Mucosa of descending colon (tissue), 3 donors: ENCODE data around the gene FAM217B. TPM values are rescaled to one million over a fixed set of nuclear protein-coding genes. Genes with fewer than 3 reads are reported as not detected.

ENCODE experiments used
- ATAC-seq: fragments of 200-7000 bp; cut with Tn5 transposase; one replicate; pipeline ENCODE4 v1.9.1; 2020; ENCODE audit warnings: mild to moderate bottlenecking, moderate library complexity
- DNase-seq, 3 donors: peaks; one replicate each; pipeline ENCODE4 v3.0.0-alpha.2; 2020
- H3K36me3 ChIP-seq: fragments of 200-600 bp; one replicate; pipeline ENCODE4 v1.8.0; 2021; ENCODE audit warnings: low read depth, mild to moderate bottlenecking
- H3K4me1 ChIP-seq: fragments of 200-600 bp; one replicate; pipeline ENCODE4 v1.8.0; 2021; ENCODE audit warnings: low read depth, mild to moderate bottlenecking
- H3K4me3 ChIP-seq: fragments of 200-600 bp; one replicate; pipeline ENCODE4 v1.8.0; 2021; ENCODE audit warnings: mild to moderate bottlenecking
- H3K9me3 ChIP-seq: fragments of 200-600 bp; one replicate; pipeline ENCODE4 v1.8.0; 2021; ENCODE audit warnings: mild to moderate bottlenecking
- intact Hi-C, 2 donors: fragments of 100-400 bp; cut with DNase I in 1 of 2; cut with micrococcal nuclease in 1 of 2; formaldehyde crosslinking; loops; one replicate each; pipeline versions ENCODE4 v1.11.0 to v1.11.1; 2022; cut with DNase I, micrococcal nuclease
- total RNA-seq, 3 donors: library from RNA; stranded (reverse); fragmentation: NEBNext Ultra II Directional in 2 of 3; extraction: Animal tissue kit (Norgen Biotek cat#: 25700) in 2 of 3; gene quantifications; one replicate each; pipeline versions ENCODE4 v1.2.1 to v1.2.4, GENCODE V29; 2021 to 2023
- TF ChIP-seq, protein P1 (sequence below): fragments of 200-600 bp; IDR thresholded peaks from one replicate; pipeline ENCODE4 v1.8.0; 2022; ENCODE audit warnings: antibody characterized with exemption, mild to moderate bottlenecking
- donor health status: DM: no; HTN: no; CAD: no; lungs with moderate emphysema.
- donor health status: DM: no; HTN: no; CAD: no.
- donor health status: DM: no; HTN: yes; CAD: no.

FAM217B gene
- total RNA-seq, 3 donors from 2014 or later, result 8.2 to 19.0 (median 9.8) TPM

DNA sequence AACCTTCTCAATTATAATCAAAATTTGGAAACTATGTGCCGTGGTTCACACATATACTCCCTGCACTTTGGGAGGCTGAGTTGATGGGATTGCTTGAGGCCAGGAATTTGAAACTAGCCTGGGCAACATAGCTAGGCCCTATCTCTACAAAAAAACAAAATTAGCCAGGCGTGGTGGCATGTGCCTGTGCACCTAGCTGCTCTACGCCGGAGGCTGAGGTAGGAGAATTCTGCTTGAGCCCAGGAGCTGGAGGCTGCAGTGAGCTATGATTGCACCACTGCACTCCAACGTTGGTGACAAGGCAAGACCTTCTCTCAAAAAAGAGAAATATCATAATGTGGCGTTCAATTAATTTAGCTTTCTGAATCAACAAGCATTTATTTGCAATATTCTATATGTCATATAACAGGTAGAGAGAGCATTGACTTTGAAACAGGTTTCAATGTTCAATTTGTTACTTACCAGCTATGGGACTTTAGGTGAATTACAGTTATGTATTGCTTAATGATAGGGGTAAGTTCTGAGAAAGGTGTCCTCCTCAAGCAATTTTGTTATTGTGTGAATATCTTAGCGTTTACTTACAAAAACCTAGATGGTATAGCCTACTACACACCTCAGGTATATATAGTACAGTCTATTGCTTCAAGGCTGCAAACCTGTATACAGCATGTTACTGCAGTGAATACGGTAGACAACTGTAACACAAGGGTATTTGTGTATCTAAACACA, 4.6 kb upstream of the FAM217B start:
- H3K36me3 ChIP-seq, result no peaks in the 10 kb centered on the region
- TF ChIP-seq, protein P1, sequence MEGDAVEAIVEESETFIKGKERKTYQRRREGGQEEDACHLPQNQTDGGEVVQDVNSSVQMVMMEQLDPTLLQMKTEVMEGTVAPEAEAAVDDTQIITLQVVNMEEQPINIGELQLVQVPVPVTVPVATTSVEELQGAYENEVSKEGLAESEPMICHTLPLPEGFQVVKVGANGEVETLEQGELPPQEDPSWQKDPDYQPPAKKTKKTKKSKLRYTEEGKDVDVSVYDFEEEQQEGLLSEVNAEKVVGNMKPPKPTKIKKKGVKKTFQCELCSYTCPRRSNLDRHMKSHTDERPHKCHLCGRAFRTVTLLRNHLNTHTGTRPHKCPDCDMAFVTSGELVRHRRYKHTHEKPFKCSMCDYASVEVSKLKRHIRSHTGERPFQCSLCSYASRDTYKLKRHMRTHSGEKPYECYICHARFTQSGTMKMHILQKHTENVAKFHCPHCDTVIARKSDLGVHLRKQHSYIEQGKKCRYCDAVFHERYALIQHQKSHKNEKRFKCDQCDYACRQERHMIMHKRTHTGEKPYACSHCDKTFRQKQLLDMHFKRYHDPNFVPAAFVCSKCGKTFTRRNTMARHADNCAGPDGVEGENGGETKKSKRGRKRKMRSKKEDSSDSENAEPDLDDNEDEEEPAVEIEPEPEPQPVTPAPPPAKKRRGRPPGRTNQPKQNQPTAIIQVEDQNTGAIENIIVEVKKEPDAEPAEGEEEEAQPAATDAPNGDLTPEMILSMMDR, result no peak
- intact Hi-C loops, result no loop called here
- ATAC-seq, result no peak
- no peaks in the 10 kb centered on the region for H3K9me3 ChIP-seq
- H3K4me3 ChIP-seq, result no peak overlapping the region
- H3K4me1 ChIP-seq, result peaks cover 27% of the 10 kb centered on the region
- DNase-seq, result no peak

DNA sequence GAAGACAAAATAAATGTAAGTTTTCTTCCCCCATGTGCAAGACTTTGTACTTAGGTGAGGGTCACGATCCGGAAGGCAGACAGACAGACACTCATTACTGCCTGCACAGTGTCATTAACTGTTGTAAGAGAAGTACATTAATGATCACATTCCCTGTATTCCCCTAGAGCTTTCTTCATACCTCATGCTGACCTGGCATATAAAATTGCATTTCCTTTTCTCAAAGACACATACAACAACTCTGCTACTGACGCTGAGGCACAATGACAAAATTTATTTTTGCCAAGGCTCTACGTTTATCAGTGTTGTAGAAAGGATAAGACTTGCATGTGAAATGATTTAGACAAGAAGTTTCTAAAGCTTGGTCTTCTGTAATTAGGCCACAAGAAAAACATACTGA, 3.8 kb upstream of the FAM217B start:
- H3K4me3 ChIP-seq, result no peak overlapping the region
- TF ChIP-seq, protein P1, result no peak
- DNase-seq (no peak), ATAC-seq (no peak)
- H3K9me3 ChIP-seq, result no peaks in the 10 kb centered on the region
- no peaks in the 10 kb centered on the region for H3K36me3 ChIP-seq
- intact Hi-C loops, result no loop called here
- peaks cover 31% of the 10 kb centered on the region for H3K4me1 ChIP-seq

DNA sequence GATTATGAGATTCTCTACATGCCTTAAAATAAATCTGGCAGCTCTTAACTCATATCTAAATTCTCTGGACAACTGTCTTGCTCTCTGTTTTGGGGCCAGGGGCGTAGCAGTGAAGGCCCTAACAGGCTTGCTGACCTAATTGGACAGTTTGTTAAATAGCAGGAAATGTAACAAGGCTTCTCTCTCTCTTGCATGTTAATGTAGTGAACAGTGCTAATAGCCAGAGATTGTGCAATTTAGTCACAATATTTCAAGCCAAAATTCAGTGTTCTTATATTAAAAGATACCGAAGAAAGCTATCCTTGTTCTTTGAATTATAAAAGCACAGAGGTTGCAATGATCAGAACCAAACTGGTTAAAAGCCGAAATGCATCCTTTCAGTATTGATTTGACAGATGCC, 3.0 kb upstream of the FAM217B start:
- DNase-seq (no peak), ATAC-seq (no peak)
- Histone ChIP-seq H3K4me3 (no peak overlapping the region), H3K4me1 (peaks cover 33% of the 10 kb centered on the region), H3K9me3 (no peaks in the 10 kb centered on the region), H3K36me3 (no peaks in the 10 kb centered on the region)
- intact Hi-C loops, result no loop called here
- TF ChIP-seq, protein P1, result no peak

DNA sequence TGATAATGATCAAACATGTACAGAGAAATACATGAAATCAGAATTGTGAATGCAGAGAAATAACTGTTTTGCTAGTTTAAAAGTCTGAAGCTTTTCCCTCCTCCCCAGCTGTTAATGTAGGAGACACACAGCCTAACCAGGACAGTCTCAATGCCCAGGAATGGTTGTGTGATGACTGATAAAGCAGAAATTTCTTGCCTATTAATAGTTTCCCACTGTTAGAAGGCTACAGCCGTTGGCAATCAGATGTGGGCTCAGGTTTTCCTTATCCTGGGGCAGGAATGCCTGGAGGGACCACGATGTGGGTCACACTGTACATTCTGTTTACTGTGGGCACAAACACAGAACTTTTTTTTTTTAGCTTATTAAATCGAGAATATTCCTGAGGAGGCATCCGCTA, 2.0 kb upstream of the FAM217B start:
- Histone ChIP-seq H3K4me1 (peaks cover 33% of the 10 kb centered on the region), H3K9me3 (no peaks in the 10 kb centered on the region), H3K36me3 (no peaks in the 10 kb centered on the region), H3K4me3 (no peak overlapping the region)
- ATAC-seq (no peak), DNase-seq (no peak)
- TF ChIP-seq, protein P1, result no peak
- intact Hi-C loops, result no loop called here

DNA sequence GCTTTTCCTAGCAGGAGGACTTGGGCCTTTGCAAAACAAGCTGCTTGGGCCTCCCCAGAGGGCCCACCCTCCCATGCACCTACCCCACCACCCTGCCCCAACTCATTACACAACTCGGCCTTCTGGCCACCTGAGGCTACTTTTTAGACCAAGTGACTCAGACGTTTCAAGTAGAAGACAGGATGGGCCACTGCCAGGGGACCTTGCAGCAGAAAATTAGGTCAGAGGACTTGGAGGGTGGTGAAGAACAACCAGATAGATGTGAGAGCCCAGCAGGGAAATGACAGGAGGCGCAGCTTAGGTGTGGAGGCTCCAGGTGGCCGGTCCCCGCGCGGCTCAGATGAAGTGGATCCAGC, 1.5 kb upstream of the FAM217B start:
- Histone ChIP-seq H3K9me3 (no peaks in the 10 kb centered on the region), H3K4me3 (no peak overlapping the region), H3K4me1 (peaks cover 31% of the 10 kb centered on the region), H3K36me3 (no peaks in the 10 kb centered on the region)
- ATAC-seq (no peak), DNase-seq (no peak)
- TF ChIP-seq, protein P1, result no peak
- intact Hi-C loops, result no loop called here
